ENCODE data around the gene GATAD2B.

- TF ChIP-seq POLR2A (IDR thresholded peaks at IDR 0.05): no peak
- no peak for TF ChIP-seq CTCF (IDR thresholded peaks at IDR 0.05)
Measured at GRCh38 chr1:153956997-153957715, 34.4 kb upstream of the GATAD2B start.

Data from esophagus squamous epithelium (tissue), 4 donors.